ENCODE results near the gene SIM2. TPM values are rescaled to one million over a fixed set of nuclear protein-coding genes. Genes with fewer than 3 reads are reported as not detected.

SIM2 gene
- total and polyA plus RNA-seq, 7 experiments from 2014 or later = 0.12 TPM; not detected in 6

GRCh38 chr21:36732217-36732616, 33.3 kb downstream of the SIM2 start:
- Mint-ChIP-seq H3K4me3 (no peak overlapping the region), H3K27me3 (peaks cover 0 to 50% (median 26%) of the 10 kb centered on the region in 5 donors), H3K27ac (no peak overlapping the region), H3K9me3 (peaks cover 0 to 6% (median 0%) of the 10 kb centered on the region in 11 donors), H3K4me1 (no peaks in the 10 kb centered on the region), H3K36me3 (peaks cover 0 to 3% (median 0%) of the 10 kb centered on the region in 5 donors)
- no peaks in the 10 kb centered on the region for H3K4me1 ChIP-seq (ENCODE audit: control insufficient read depth in 2 of 2, insufficient read depth in 2 of 2, low read length in 2 of 2)
- ATAC-seq (no peak), DNase-seq (no peak)
- ChIA-PET POLR2A (no interaction called here), CTCF (no interaction called here)
- H3K9me3 ChIP-seq (ENCODE audit: control insufficient read depth in 2 of 3, low read length in 3 of 3) = no peaks in the 10 kb centered on the region
- no peak overlapping the region for H3K27ac ChIP-seq (ENCODE audit: low read depth, low read length)
- H3K36me3 ChIP-seq (ENCODE audit: control insufficient read depth in 2 of 3, insufficient read depth in 3 of 3, low read length in 3 of 3) = no peaks in the 10 kb centered on the region
- intact Hi-C loops (cut with micrococcal nuclease) = no loop called here
- no peaks in the 10 kb centered on the region for H3K27me3 ChIP-seq (ENCODE audit: control insufficient read depth in 2 of 2, insufficient read depth in 2 of 2, low read length in 2 of 2)
- H3K4me3 ChIP-seq (ENCODE audit: low read length) = no peak overlapping the region

- ChIA-PET POLR2A (no interaction called here), CTCF (no interaction called here)
- Mint-ChIP-seq H3K4me3 (no peak overlapping the region), H3K27ac (no peak overlapping the region), H3K9me3 (peaks cover 0 to 6% (median 0%) of the 10 kb centered on the region in 11 donors), H3K27me3 (peaks cover 0 to 53% (median 26%) of the 10 kb centered on the region in 5 donors), H3K4me1 (no peaks in the 10 kb centered on the region), H3K36me3 (peaks cover 0 to 3% (median 0%) of the 10 kb centered on the region in 5 donors)
- Histone ChIP-seq H3K4me1 (ENCODE audit: control insufficient read depth in 2 of 2, insufficient read depth in 2 of 2, low read length in 2 of 2) (no peaks in the 10 kb centered on the region), H3K27me3 (ENCODE audit: control insufficient read depth in 2 of 2, insufficient read depth in 2 of 2, low read length in 2 of 2) (no peaks in the 10 kb centered on the region), H3K9me3 (ENCODE audit: control insufficient read depth in 2 of 3, low read length in 3 of 3) (no peaks in the 10 kb centered on the region), H3K27ac (ENCODE audit: low read depth, low read length) (no peak overlapping the region), H3K4me3 (ENCODE audit: low read length) (no peak overlapping the region), H3K36me3 (ENCODE audit: control insufficient read depth in 2 of 3, insufficient read depth in 3 of 3, low read length in 3 of 3) (no peaks in the 10 kb centered on the region)
- DNase-seq (no peak), ATAC-seq (no peak)
- intact Hi-C loops (cut with micrococcal nuclease) = no loop called here
Measured at GRCh38 chr21:36732761-36733160, 33.8 kb downstream of the SIM2 start.

- Histone ChIP-seq H3K9me3 (ENCODE audit: control insufficient read depth in 2 of 3, low read length in 3 of 3) (no peaks in the 10 kb centered on the region), H3K4me3 (ENCODE audit: low read length) (no peak overlapping the region), H3K4me1 (ENCODE audit: control insufficient read depth in 2 of 2, insufficient read depth in 2 of 2, low read length in 2 of 2) (no peaks in the 10 kb centered on the region), H3K27me3 (ENCODE audit: control insufficient read depth in 2 of 2, insufficient read depth in 2 of 2, low read length in 2 of 2) (no peaks in the 10 kb centered on the region), H3K36me3 (ENCODE audit: control insufficient read depth in 2 of 3, insufficient read depth in 3 of 3, low read length in 3 of 3) (no peaks in the 10 kb centered on the region), H3K27ac (ENCODE audit: low read depth, low read length) (no peak overlapping the region)
- H3K4me3 Mint-ChIP-seq = no peak overlapping the region
- DNase-seq (no peak), ATAC-seq (no peak)
- H3K36me3 Mint-ChIP-seq = peaks cover 0 to 3% (median 0%) of the 10 kb centered on the region in 5 donors
- H3K4me1 Mint-ChIP-seq = no peaks in the 10 kb centered on the region
- intact Hi-C loops (cut with micrococcal nuclease) = no loop called here
- peaks cover 2 to 53% (median 27%) of the 10 kb centered on the region in 5 donors for H3K27me3 Mint-ChIP-seq
- ChIA-PET POLR2A (interaction anchor here (0.6 kb wide), 1 partner anchor 25 kb away, joined by 3 read pairs; no protein-coding TSS in a partner anchor), CTCF (no interaction called here)
- H3K9me3 Mint-ChIP-seq = peaks cover 0 to 6% (median 0%) of the 10 kb centered on the region in 11 donors
- H3K27ac Mint-ChIP-seq = no peak overlapping the region
Measured at GRCh38 chr21:36733857-36734256, 34.9 kb downstream of the SIM2 start.

- no peaks in the 10 kb centered on the region for H3K9me3 ChIP-seq (ENCODE audit: control insufficient read depth in 2 of 3, low read length in 3 of 3)
- ChIA-PET CTCF (no interaction called here), POLR2A (interaction anchor here (0.6 kb wide), 1 partner anchor 24 kb away, joined by 3 read pairs; no protein-coding TSS in a partner anchor)
- H3K27ac ChIP-seq (ENCODE audit: low read depth, low read length) = no peak overlapping the region
- H3K36me3 Mint-ChIP-seq = peaks cover 0 to 3% (median 0%) of the 10 kb centered on the region in 5 donors
- H3K4me3 Mint-ChIP-seq = no peak overlapping the region
- no peaks in the 10 kb centered on the region for H3K4me1 ChIP-seq (ENCODE audit: control insufficient read depth in 2 of 2, insufficient read depth in 2 of 2, low read length in 2 of 2)
- H3K36me3 ChIP-seq (ENCODE audit: control insufficient read depth in 2 of 3, insufficient read depth in 3 of 3, low read length in 3 of 3) = no peaks in the 10 kb centered on the region
- H3K4me3 ChIP-seq (ENCODE audit: low read length) = no peak overlapping the region
- intact Hi-C loops (cut with micrococcal nuclease) = no loop called here
- no peaks in the 10 kb centered on the region for H3K4me1 Mint-ChIP-seq
- no peak overlapping the region for H3K27ac Mint-ChIP-seq
- H3K9me3 Mint-ChIP-seq = peaks cover 0 to 8% (median 0%) of the 10 kb centered on the region in 11 donors
- H3K27me3 Mint-ChIP-seq = peaks cover 6 to 52% (median 31%) of the 10 kb centered on the region in 5 donors
- H3K27me3 ChIP-seq (ENCODE audit: control insufficient read depth in 2 of 2, insufficient read depth in 2 of 2, low read length in 2 of 2) = no peaks in the 10 kb centered on the region
- no peak for DNase-seq
- ATAC-seq = no peak
Measured at GRCh38 chr21:36734367-36735200, 35.7 kb downstream of the SIM2 start.

GRCh38 chr21:36735201-36735515, 36.2 kb downstream of the SIM2 start:
- no peak overlapping the region for H3K4me3 ChIP-seq (ENCODE audit: low read length)
- Mint-ChIP-seq H3K4me1 (no peaks in the 10 kb centered on the region), H3K27ac (no peak overlapping the region), H3K36me3 (peaks cover 0 to 3% (median 0%) of the 10 kb centered on the region in 5 donors), H3K9me3 (peaks cover 0 to 8% (median 0%) of the 10 kb centered on the region in 11 donors), H3K4me3 (no peak overlapping the region), H3K27me3 (peaks cover 6 to 49% (median 29%) of the 10 kb centered on the region in 5 donors)
- no peaks in the 10 kb centered on the region for H3K4me1 ChIP-seq (ENCODE audit: control insufficient read depth in 2 of 2, insufficient read depth in 2 of 2, low read length in 2 of 2)
- ChIA-PET CTCF (no interaction called here), POLR2A (no interaction called here)
- H3K27ac ChIP-seq (ENCODE audit: low read depth, low read length) = no peak overlapping the region
- no peaks in the 10 kb centered on the region for H3K9me3 ChIP-seq (ENCODE audit: control insufficient read depth in 2 of 3, low read length in 3 of 3)
- intact Hi-C loops (cut with micrococcal nuclease) = no loop called here
- no peaks in the 10 kb centered on the region for H3K27me3 ChIP-seq (ENCODE audit: control insufficient read depth in 2 of 2, insufficient read depth in 2 of 2, low read length in 2 of 2)
- no peaks in the 10 kb centered on the region for H3K36me3 ChIP-seq (ENCODE audit: control insufficient read depth in 2 of 3, insufficient read depth in 3 of 3, low read length in 3 of 3)
- DNase-seq (no peak), ATAC-seq (no peak)

GRCh38 chr21:36735724-36736320, 36.9 kb downstream of the SIM2 start:
- POLR2A ChIA-PET = no interaction called here
- Mint-ChIP-seq H3K27me3 (peaks cover 9 to 46% (median 23%) of the 10 kb centered on the region in 5 donors), H3K4me1 (no peaks in the 10 kb centered on the region), H3K9me3 (peaks cover 0 to 8% (median 0%) of the 10 kb centered on the region in 11 donors), H3K36me3 (peaks cover 0 to 3% (median 0%) of the 10 kb centered on the region in 5 donors), H3K4me3 (no peak overlapping the region), H3K27ac (no peak overlapping the region)
- Histone ChIP-seq H3K27ac (ENCODE audit: low read depth, low read length) (no peak overlapping the region), H3K4me3 (ENCODE audit: low read length) (no peak overlapping the region), H3K4me1 (ENCODE audit: control insufficient read depth in 2 of 2, insufficient read depth in 2 of 2, low read length in 2 of 2) (no peaks in the 10 kb centered on the region), H3K27me3 (ENCODE audit: control insufficient read depth in 2 of 2, insufficient read depth in 2 of 2, low read length in 2 of 2) (no peaks in the 10 kb centered on the region), H3K9me3 (ENCODE audit: control insufficient read depth in 2 of 3, low read length in 3 of 3) (no peaks in the 10 kb centered on the region), H3K36me3 (ENCODE audit: control insufficient read depth in 2 of 3, insufficient read depth in 3 of 3, low read length in 3 of 3) (no peaks in the 10 kb centered on the region)
- DNase-seq (no peak), ATAC-seq (no peak)
- intact Hi-C loops (cut with micrococcal nuclease) = no loop called here
- CTCF ChIA-PET = no interaction called here
